Keratinocyte (primary cell): ENCODE data around the gene ADRB2. TPM values are rescaled to one million over a fixed set of nuclear protein-coding genes. Genes with fewer than 3 reads are reported as not detected.

Experiments used
- DNase-seq: peaks from one replicate; pipeline ENCODE4 v3.0.0-alpha.2; 2011; ENCODE audit warnings: low read depth, missing footprints, low spot score
- FAIRE-seq: peaks from 2 replicates; lab custom pipeline; 2011; peaks lifted over from hg19 to GRCh38; lab: Jason Lieb, UNC
- H2AFZ ChIP-seq: 2 replicates; pipeline ENCODE4 v1.6.0; 2012; ENCODE audit warnings: low read length, control low read depth, inconsistent platforms; ENCODE audit not compliant: control insufficient read depth
- H3K27ac ChIP-seq: 2 replicates; pipeline ENCODE4 v1.5.1; 2011; ENCODE audit warnings: low read length; ENCODE audit not compliant: control insufficient read depth, insufficient read depth
- H3K27me3 ChIP-seq: 3 replicates; pipeline ENCODE4 v1.6.0; 2011; ENCODE audit warnings: low read length; ENCODE audit not compliant: control insufficient read depth, insufficient read depth; ENCODE audit errors: extremely low read depth
- H3K36me3 ChIP-seq, 2 experiments: 2 replicates in 1 of 2; 3 replicates in 1 of 2; pipeline ENCODE4 v1.5.1; 2011; ENCODE audit warnings: low read length in 2 of 2, mild to moderate bottlenecking in 1 of 2; ENCODE audit not compliant: control insufficient read depth in 2 of 2, insufficient read depth in 2 of 2; ENCODE audit errors: extremely low read depth in 1 of 2
- H3K4me1 ChIP-seq: 3 replicates; pipeline ENCODE4 v1.5.1; 2011; ENCODE audit warnings: low read length; ENCODE audit not compliant: control insufficient read depth, insufficient read depth; ENCODE audit errors: extremely low read depth
- H3K4me2 ChIP-seq: 3 replicates; pipeline ENCODE4 v1.6.0; 2011; ENCODE audit warnings: low read depth, low read length; ENCODE audit not compliant: control insufficient read depth, insufficient read depth; ENCODE audit errors: extremely low read depth
- H3K4me3 ChIP-seq, 3 experiments: fragments of 200-600 bp in 1 of 3; sonication (generic) in 1 of 3; 2 replicates in 2 of 3; 3 replicates in 1 of 3; pipeline ENCODE4 v1.5.1; 2011 to 2016; ENCODE audit warnings: low read length in 3 of 3, mild to moderate bottlenecking in 3 of 3, control low read depth in 2 of 3, inconsistent platforms in 1 of 3, low read depth in 1 of 3, mixed read lengths in 1 of 3, mixed run types in 1 of 3, moderate library complexity in 1 of 3; ENCODE audit not compliant: control insufficient read depth in 2 of 3, insufficient read depth in 2 of 3; ENCODE audit errors: extremely low read depth in 1 of 3
- H3K79me2 ChIP-seq: 2 replicates; pipeline ENCODE4 v1.6.0; 2012; ENCODE audit warnings: low read length; ENCODE audit not compliant: control insufficient read depth, insufficient read depth
- H3K9ac ChIP-seq: 3 replicates; pipeline ENCODE4 v1.6.0; 2011; ENCODE audit warnings: low read length; ENCODE audit not compliant: control insufficient read depth, insufficient read depth; ENCODE audit errors: extremely low read depth
- H3K9me1 ChIP-seq: 3 replicates; pipeline ENCODE4 v1.6.0; 2011; ENCODE audit warnings: low read length; ENCODE audit not compliant: control insufficient read depth, insufficient read depth; ENCODE audit errors: extremely low read depth
- H3K9me3 ChIP-seq: 2 replicates; pipeline ENCODE4 v1.5.1; 2012; ENCODE audit warnings: low read depth, low read length; ENCODE audit not compliant: control insufficient read depth
- H4K20me1 ChIP-seq: 3 replicates; pipeline ENCODE4 v1.6.0; 2011; ENCODE audit warnings: low read length; ENCODE audit not compliant: control insufficient read depth, insufficient read depth; ENCODE audit errors: extremely low read depth
- CTCF ChIP-seq, 3 experiments: IDR thresholded peaks in 1 of 3; conservative IDR thresholded peaks in 1 of 3; optimal IDR thresholded peaks in 1 of 3; 2 replicates in 2 of 3; 3 replicates in 1 of 3; pipeline versions ENCODE3 to v1.5.1; 2011; ENCODE audit warnings: low read length in 3 of 3, mild to moderate bottlenecking in 3 of 3, moderate library complexity in 2 of 3, control low read depth in 1 of 3, inconsistent platforms in 1 of 3; ENCODE audit not compliant: insufficient read depth in 2 of 3; ENCODE audit errors: extremely low read depth in 1 of 3
- EZH2 ChIP-seq: IDR thresholded peaks from one replicate; pipeline ENCODE4 v1.6.1; 2012; ENCODE audit warnings: inconsistent platforms, mild to moderate bottlenecking, low read length, moderate library complexity
- dilution Hi-C: fragments of 300-500 bp; cut with MboI; formaldehyde crosslinking; loops from one replicate; pipeline ENCODE4 v1.7.0; 2020; ENCODE audit warnings: low sequenced_read_pairs; ENCODE audit not compliant: extremely low pct_ligation_motif_present
- polyA plus RNA-seq, 5 experiments: library from polyadenylated mRNA; depleted of rRNA in 3 of 5; stranded (reverse) in 3 of 5; stranded (forward) in 1 of 5; unstranded in 1 of 5; fragments of >200 nt; gene quantifications; 1 replicate in 1 of 5; 2 replicates in 3 of 5; 3 replicates in 1 of 5; pipeline versions ENCODE4 v1.2.1 to v1.2.3, GENCODE V29; 2011 to 2012; ENCODE audit warnings: missing spikeins in 2 of 5, low read depth in 1 of 5, low replicate concordance in 1 of 5

Gene ADRB2
- polyA plus RNA-seq, 1 donor (not counting 4 experiments of a cell fraction or from before 2014, with no cell fraction given) = 39.7 TPM

- Histone ChIP-seq H3K9me3 (no peaks in the 10 kb centered on the region), H3K4me2 (peak overlapping the region; percentile 82), H3K27me3 (no peaks in the 10 kb centered on the region), H3K4me3 (peak overlapping the region; percentile 72 to 99 (median 83)), H3K79me2 (peaks cover 71% of the 10 kb centered on the region), H2AFZ (no peak overlapping the region), H3K9ac (peak overlapping the region; percentile 88), H4K20me1 (peaks cover 42% of the 10 kb centered on the region), H3K27ac (peak overlapping the region; percentile 94), H3K4me1 (peaks cover 29% of the 10 kb centered on the region), H3K9me1 (no peaks in the 10 kb centered on the region), H3K36me3 (peaks cover 11 to 27% of the 10 kb centered on the region in 2 experiments)
- dilution Hi-C loops = no loop called here
- no peak for TF ChIP-seq EZH2
- TF ChIP-seq CTCF (optimal IDR thresholded peaks at IDR 0.05 in 1 of 3, IDR thresholded peaks at IDR 0.05 in 1 of 3, conservative IDR thresholded peaks at IDR 0.05 in 1 of 3; ENCODE audit: extremely low read depth in 1 of 3, insufficient read depth in 2 of 3, low read length in 3 of 3) = peak; percentile 30 to 65 (median 36)
- FAIRE-seq (peak; percentile 61), DNase-seq (no peak)
These were observed 2.3 kb downstream of the ADRB2 start for GRCh38 chr5:148828511-148829247.

GRCh38 chr5:148829248-148829594 lies 2.8 kb downstream of the ADRB2 start:
- Histone ChIP-seq H3K79me2 (peaks cover 76% of the 10 kb centered on the region), H3K4me1 (peaks cover 29% of the 10 kb centered on the region), H3K27ac (peak overlapping the region; percentile 94), H3K4me3 (peak overlapping the region; percentile 72 to 99 (median 83)), H3K27me3 (no peaks in the 10 kb centered on the region), H2AFZ (no peak overlapping the region), H4K20me1 (peaks cover 42% of the 10 kb centered on the region), H3K9me1 (no peaks in the 10 kb centered on the region), H3K9me3 (no peaks in the 10 kb centered on the region), H3K9ac (peak overlapping the region; percentile 88), H3K36me3 (peaks cover 11 to 27% of the 10 kb centered on the region in 2 experiments), H3K4me2 (peak overlapping the region; percentile 82)
- TF ChIP-seq CTCF (optimal IDR thresholded peaks at IDR 0.05 in 1 of 3, IDR thresholded peaks at IDR 0.05 in 1 of 3, conservative IDR thresholded peaks at IDR 0.05 in 1 of 3; ENCODE audit: extremely low read depth in 1 of 3, insufficient read depth in 2 of 3, low read length in 3 of 3) (no peak), EZH2 (no peak)
- FAIRE-seq = no peak
- dilution Hi-C loops = no loop called here
- DNase-seq = no peak
